ENCODE results near the gene METTL23.
"Not testable (repeated sequence)": the region's sequence is repeated elsewhere in the genome, so short reads cannot be mapped to it uniquely, and the experiment has no call there.

The METTL23 gene

DNA sequence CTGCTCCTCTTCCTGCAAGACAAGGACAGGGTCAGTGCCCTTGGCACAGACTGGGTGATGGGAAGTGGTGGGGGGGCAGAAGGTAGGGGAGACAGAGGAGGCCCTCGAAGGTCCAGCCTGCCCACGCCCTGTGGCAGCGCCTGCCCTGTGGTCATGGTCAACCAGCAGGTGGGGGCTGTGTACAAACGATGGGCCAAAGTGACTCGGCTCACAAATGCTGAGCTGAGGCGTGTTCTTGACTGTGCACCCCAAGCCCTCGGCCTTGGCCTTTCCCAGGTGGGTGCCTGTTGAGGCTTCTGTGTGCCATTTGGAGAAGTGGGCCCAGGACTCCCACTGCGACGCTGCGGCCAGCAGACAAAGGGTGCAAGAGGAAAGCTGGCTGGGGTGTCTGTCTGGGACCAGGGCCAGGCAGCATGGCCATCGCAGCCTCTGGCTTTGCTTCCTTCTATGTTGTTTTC is 38.4 kb upstream of the METTL23 start:
- Mint-ChIP-seq H3K27me3 (no peaks in the 10 kb centered on the region), H3K4me3 (no peak overlapping the region), H3K4me1 (no peaks in the 10 kb centered on the region), H3K27ac (peak overlapping the region in 1 of 2 donors; percentile 20), H3K9me3 (no peaks in the 10 kb centered on the region)
- DNase-seq = no peak
- no peak for ATAC-seq

DNA sequence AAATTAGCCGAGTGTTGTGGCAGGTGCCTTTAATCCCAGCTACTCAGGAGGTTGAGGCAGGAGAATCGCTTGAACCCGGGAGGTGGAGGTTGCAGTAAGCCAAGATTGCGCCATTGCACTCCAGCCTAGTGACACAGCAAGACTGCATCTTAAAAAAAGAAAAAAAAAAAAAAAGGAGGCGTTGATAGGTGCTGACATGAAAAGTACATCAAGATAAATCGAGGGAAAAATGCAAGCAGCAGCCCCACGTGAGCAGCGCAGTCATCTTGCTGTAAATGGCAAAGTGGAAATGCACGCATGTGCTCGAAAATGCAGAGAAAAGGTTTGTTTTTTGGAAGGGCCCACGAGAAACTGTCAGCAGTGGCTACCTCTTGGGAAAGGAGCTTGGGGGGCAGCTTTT is 36.8 kb upstream of the METTL23 start:
- no peaks in the 10 kb centered on the region for H3K27me3 Mint-ChIP-seq

DNA sequence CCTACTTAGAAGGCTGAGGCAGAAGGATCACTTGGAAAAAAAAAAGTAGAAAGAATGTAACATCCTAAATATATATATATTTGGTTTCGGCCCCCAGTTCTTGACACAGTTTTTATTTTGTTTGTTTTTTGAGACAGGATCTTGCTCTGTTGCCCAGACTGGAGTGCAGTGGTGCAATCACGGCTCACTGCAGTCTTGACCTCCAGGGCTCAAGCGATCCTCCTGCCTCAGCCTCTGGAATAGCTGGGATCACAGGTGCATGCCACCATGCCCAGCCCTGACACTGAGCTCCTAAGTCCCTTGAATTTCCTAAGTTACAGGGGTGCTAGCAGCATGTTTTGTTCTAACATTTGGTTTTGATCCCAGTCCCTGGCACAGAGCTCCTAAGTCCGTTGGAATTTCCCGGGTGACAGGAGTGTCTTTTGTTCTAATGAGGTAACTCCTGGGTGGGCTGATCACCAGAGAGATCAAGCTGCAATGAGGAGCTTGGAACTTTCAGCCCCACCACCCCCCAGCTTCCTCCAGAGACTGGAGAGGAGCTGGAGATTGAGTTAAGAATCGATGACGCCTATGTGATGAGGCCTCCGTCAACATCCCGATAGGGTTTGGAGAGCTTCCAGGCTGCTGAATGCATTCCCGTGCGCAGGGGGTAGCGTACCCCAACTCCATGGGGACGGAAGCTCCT is 35.9 kb upstream of the METTL23 start:
- Mint-ChIP-seq H3K27ac (no peak overlapping the region), H3K27me3 (no peaks in the 10 kb centered on the region), H3K9me3 (no peaks in the 10 kb centered on the region), H3K4me1 (peaks cover 7% of the 10 kb centered on the region), H3K4me3 (no peak overlapping the region)
- DNase-seq (no peak), ATAC-seq (no peak)

More for the DNA sequence above, 36.8 kb upstream of the METTL23 start:
- no peak overlapping the region for H3K27ac Mint-ChIP-seq
- H3K4me3 Mint-ChIP-seq = no peak overlapping the region
- H3K9me3 Mint-ChIP-seq = no peaks in the 10 kb centered on the region
- no peak for DNase-seq
- ATAC-seq = no peak
- no peaks in the 10 kb centered on the region for H3K4me1 Mint-ChIP-seq

DNA sequence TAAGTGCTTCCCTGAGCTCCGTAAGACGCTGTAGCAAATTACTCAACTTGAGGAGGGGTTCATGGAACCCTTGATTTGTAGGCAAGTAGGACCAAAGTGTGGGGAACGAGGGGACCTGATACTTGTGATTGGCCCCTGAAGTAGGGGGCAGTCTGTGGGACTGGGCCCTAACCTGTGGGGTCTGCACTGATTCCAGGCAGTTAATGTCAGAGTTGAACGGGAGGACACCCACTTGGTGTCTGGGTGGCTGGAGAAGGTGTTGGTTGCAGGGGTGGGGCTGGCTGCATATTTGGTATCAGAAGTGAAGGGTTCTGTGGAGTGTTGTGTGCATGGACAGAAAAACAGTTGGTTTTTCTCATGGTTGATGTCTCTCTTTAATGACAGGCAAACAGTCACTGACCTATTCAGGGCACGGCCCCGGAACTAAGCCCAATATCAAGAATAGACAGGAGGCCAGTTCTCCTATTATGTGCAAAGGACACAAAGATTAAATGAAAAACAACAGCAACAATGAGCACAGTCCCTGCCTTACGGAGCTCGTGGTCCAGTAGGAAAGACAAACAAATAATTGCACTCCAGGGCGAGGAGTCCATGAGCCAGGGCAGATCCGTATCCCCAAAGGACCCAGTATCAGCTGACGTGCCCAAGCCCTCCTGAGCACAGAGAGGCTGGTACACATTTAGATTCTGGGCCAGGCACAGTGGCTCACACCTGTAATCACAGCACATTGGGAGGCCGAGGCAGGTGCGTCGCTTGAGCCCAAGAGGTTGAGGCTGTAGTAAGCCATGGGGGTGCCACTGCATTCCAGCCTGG is 35.1 kb upstream of the METTL23 start:
- Mint-ChIP-seq H3K4me3 (no peak overlapping the region), H3K4me1 (peaks cover 15% of the 10 kb centered on the region)

DNA sequence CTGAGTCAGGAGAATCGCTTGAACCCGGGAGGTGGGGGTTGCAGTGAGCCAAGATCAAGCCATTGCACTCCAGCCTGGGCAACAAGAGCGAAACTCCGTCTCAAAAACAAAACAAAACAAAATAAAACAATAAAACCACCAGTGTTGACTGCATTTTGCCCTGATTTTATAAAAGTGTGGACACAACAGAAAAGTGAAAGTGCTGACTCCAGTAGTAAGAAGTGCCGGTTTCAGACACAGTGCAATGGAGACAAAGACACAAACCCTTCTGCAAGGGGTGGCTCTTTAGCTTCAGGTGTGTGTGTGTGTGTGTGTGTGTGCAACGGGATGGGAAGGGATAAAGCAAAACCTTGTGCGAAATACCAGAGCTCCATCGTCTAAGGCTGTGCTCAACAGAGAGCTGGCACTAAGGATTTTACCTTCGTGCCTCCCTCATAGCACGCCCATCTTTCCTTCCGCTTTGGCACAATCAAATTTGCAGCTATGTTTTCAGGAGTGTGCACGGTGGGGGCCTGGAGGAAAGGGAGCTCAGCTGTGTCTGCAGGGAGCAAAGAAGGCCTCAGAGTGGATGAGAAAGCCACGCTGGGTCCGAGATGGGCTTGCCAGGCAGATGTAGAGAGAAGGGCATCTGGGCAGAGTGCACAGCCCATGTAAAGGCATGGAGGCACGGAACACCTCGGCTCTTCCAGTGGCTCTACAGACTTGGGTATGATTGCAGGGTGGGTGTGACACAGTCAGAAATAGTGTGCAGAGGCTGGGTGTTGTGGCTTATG is 31.4 kb upstream of the METTL23 start:
- H3K4me3 Mint-ChIP-seq = no peak overlapping the region
- ATAC-seq = no peak
- no peak for DNase-seq

More for the DNA sequence above, 35.1 kb upstream of the METTL23 start:
- ATAC-seq = no peak
- Mint-ChIP-seq H3K27ac (no peak overlapping the region), H3K9me3 (no peaks in the 10 kb centered on the region), H3K27me3 (no peaks in the 10 kb centered on the region)
- no peak for DNase-seq

DNA sequence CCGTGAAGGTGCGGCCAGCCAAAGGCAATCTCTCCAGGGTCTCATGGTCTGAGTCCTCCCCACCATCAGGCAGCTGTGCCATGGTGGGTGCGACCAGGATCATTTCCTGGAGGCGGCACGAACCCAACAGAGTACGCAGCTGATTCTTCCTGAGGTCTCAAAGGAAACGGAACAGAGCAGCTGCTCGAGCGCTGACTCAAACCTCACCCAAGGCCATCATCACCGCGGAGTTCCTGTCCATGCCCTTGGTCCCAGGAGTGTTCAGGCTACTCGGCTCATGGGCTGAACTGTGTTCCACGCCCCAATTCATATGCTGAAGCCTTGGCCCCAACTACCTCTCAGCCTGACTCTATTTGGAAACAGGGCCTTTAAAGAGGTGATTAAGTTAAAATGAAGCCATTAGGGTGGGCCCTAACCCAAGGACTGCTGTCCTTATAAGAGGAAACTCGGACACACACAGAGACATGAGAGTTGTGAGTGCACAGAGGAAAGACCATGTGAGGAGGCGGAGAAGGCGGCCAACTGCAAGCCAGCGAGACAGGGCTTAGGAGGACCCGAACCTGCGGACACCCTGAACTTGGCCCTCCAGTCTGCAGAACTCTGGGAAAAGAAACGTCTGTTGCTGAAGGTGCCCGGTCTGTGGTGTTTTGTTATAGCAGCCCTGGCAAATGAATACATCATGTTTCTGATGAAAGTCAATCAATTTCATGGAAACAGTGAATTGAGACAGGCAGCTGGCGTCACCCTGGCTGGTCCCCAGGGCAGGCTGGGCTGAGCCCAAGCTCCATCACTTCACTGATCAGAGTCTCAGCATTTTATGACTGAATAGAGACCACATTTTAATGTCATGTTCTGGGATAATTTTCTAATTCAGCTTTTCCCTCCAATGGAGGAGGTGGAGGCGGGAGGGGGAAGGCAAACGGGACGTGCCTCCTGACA is 29.6 kb upstream of the METTL23 start:
- Mint-ChIP-seq H3K9me3 (no peaks in the 10 kb centered on the region), H3K4me3 (no peak overlapping the region), H3K27me3 (no peaks in the 10 kb centered on the region), H3K27ac (peak overlapping the region in 1 of 2 donors; percentile 34), H3K4me1 (peaks cover 24% of the 10 kb centered on the region)
- DNase-seq = no peak
- no peak for ATAC-seq

More for the DNA sequence above, 31.4 kb upstream of the METTL23 start:
- Mint-ChIP-seq H3K4me1 (peaks cover 24% of the 10 kb centered on the region), H3K27ac (no peak overlapping the region), H3K9me3 (no peaks in the 10 kb centered on the region), H3K27me3 (no peaks in the 10 kb centered on the region)

DNA sequence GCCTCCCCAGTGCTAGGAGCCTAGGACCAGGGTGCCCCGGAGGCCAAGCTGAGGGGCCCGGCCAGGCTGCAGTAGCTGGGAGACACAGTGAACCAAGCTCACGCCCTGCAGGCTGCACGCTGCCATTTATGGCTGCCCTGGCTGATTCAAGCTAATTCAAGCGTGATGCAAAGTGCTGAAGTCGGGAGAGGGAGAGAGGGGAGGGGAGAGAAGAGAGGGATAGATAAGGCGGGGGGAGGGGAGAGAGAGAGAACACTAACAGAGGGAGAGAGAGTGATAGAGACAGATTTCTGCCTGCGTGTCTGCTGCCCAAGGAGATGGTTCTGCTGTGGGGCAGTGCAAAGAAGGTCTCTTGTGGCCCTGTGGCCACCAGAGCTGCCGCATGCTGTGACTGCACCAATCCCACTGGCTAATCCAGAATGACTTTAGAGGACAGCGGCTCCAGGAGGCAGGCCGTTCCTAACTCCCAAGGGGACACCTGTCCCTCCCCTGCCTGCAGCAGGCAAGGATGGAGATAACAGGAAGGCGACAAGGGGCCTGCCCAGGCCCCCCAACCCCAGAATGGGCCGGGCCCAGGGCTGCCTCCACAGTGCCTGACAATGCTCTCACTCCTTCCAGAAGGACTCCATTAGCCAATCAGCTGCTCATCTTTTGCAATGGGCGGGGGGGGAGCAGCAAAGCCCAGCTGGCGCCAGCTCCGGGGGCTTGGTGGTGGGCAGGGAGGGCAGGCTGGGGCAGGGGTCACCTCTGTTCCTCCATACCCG is 28.8 kb upstream of the METTL23 start:
- H3K9me3 Mint-ChIP-seq = no peaks in the 10 kb centered on the region

DNA sequence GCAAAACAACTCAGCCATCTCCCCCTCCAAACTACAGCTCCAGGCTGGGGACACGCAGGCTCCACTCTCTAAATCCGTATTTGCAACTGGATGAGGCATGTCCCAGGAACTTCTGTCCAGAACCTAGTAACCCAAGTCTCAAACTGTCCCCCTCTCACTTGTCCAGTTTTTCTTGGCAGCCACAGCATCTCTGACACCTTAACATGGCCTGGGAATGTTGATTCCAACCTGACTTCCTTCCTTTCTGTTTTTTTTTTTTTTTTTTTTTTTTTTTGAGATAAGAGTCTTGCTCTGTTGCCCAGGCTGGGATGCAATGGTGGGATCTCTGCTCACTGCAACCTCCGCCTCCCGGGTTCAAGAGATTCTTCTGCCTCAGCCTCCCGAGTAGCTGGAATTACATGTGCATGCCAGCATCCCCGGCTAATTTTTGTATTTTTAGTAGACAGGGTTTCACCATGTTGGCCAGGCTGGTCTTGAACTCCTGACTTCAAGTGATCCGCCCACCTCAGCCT is 28.1 kb upstream of the METTL23 start:
- not testable (repeated sequence) for ATAC-seq, H3K4me3 Mint-ChIP-seq, H3K9me3 Mint-ChIP-seq, H3K27me3 Mint-ChIP-seq, DNase-seq, H3K27ac Mint-ChIP-seq
- peaks cover 24% of the 10 kb centered on the region for H3K4me1 Mint-ChIP-seq

More for the DNA sequence above, 28.8 kb upstream of the METTL23 start:
- no peak for ATAC-seq
- H3K4me1 Mint-ChIP-seq = peaks cover 24% of the 10 kb centered on the region
- H3K27ac Mint-ChIP-seq = no peak overlapping the region
- H3K4me3 Mint-ChIP-seq = no peak overlapping the region
- DNase-seq = no peak
- no peaks in the 10 kb centered on the region for H3K27me3 Mint-ChIP-seq

DNA sequence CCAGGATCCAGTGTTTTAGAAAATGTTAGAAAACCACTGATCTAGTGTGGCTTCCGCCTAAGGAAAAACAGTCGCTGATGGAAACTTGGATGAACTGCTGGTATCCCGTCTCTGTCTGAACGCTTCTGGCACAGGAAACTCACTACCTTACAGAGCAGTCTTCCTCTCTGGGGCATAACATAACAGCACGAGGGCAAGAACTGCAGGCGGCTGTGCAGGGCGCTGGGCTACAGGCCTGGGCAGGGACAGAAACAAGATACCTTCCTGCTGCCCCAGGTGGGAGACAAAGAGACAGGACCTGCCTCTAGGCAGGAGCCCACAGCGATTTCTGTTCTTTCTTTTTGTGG is 26.4 kb upstream of the METTL23 start:
- peak; percentile 12 for ATAC-seq
- Mint-ChIP-seq H3K4me1 (peaks cover 22% of the 10 kb centered on the region), H3K4me3 (no peak overlapping the region), H3K27ac (no peak overlapping the region), H3K9me3 (no peaks in the 10 kb centered on the region), H3K27me3 (no peaks in the 10 kb centered on the region)
- no peak for DNase-seq

DNA sequence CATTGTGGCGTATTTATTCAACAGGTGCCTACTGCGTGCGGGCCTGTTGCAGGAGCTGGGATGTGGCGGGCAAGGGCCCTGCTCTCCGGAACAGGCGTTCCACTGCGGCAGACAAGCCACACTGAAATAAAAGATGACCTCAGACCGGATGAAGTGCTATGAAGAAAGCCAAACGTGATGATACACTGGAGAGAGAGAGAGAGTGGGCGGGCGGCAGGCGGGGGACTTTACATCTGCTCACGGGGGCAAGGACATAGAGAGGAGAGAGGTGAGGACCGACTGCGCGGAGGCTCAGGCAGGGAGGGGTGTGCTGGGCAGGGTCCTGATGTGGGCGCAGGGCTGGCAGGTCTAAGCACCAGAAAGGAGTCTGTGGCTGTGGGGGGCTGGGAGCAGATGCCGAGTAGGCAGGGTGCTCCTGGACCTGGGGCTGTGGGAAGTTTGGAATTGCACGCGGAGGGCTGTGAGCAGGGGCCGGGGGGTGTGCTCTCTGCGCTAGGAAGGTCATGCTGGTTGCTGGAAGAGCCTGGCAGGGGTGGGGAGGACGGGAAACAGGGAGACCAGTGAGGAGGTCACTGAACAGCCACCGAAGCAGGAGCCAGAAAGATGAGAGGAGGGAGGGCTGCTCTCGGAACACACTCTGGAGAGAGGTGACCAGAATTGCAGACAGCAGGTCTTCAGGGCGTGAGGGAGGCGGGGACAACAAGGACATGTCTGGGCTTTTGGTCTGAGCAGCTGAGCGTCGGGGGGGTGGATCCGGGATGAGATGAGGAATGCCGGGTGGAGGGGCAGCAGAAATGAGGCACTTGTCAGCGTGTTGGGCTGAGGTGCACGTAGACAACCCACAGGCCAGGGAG is 25.8 kb upstream of the METTL23 start:
- Mint-ChIP-seq H3K4me3 (peak overlapping the region in 1 of 2 donors; percentile 34), H3K9me3 (no peaks in the 10 kb centered on the region), H3K27ac (peak overlapping the region in 1 of 2 donors; percentile 55), H3K4me1 (peaks cover 16% of the 10 kb centered on the region), H3K27me3 (no peaks in the 10 kb centered on the region)
- peak; percentile 46 for ATAC-seq
- no peak for DNase-seq

DNA sequence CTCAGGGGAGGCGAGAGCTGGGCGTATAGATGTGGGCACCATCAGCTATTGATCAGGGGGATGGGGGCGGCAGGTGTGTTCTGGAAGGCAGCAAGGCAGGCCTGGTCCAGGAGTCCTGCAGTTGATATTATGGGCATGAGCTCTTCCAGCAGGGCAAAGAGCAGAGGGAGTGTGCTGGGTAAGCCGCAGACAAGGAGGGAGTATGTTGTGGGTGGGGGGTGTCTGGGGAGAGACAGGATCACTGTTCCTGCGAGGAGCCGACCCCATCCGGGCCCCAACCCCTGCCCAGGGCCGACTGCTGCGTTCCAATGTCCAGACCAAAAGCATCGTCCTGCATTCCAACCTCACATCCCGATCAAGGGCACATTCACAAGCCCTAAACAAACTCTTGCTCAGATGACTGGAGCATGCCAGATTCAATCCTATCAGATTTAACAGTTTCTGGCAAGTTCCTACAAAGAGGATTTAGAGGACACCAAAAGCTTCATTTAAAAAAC is 25.1 kb upstream of the METTL23 start:
- no peak for ATAC-seq
- H3K27me3 Mint-ChIP-seq = no peaks in the 10 kb centered on the region
- DNase-seq = no peak
- H3K9me3 Mint-ChIP-seq = no peaks in the 10 kb centered on the region
- peaks cover 9% of the 10 kb centered on the region for H3K4me1 Mint-ChIP-seq
- no peak overlapping the region for H3K27ac Mint-ChIP-seq
- no peak overlapping the region for H3K4me3 Mint-ChIP-seq

DNA sequence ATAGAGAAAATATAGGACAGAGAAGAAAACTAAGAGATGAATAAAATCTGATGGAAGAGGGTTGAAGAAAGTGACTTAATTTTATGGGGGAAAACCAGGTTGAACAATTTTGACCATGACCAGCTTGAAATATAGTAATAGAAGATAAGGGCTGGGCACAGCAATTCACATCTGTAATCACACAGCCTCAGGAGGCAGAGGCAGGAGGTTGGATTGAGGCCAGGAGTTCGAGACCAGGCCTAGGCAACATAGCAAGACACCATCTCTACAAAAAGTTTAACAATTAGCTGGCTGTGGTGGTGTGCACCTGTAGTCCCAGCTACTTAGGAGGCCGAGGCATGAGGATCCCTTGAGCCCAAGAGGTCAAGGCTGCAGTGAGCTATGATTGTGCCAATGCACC is 24.6 kb upstream of the METTL23 start:
- H3K27ac Mint-ChIP-seq = no peak overlapping the region
- no peaks in the 10 kb centered on the region for H3K27me3 Mint-ChIP-seq
- no peak for ATAC-seq
- no peak overlapping the region for H3K4me3 Mint-ChIP-seq
- H3K4me1 Mint-ChIP-seq = peaks cover 5% of the 10 kb centered on the region
- DNase-seq = no peak
- no peaks in the 10 kb centered on the region for H3K9me3 Mint-ChIP-seq

DNA sequence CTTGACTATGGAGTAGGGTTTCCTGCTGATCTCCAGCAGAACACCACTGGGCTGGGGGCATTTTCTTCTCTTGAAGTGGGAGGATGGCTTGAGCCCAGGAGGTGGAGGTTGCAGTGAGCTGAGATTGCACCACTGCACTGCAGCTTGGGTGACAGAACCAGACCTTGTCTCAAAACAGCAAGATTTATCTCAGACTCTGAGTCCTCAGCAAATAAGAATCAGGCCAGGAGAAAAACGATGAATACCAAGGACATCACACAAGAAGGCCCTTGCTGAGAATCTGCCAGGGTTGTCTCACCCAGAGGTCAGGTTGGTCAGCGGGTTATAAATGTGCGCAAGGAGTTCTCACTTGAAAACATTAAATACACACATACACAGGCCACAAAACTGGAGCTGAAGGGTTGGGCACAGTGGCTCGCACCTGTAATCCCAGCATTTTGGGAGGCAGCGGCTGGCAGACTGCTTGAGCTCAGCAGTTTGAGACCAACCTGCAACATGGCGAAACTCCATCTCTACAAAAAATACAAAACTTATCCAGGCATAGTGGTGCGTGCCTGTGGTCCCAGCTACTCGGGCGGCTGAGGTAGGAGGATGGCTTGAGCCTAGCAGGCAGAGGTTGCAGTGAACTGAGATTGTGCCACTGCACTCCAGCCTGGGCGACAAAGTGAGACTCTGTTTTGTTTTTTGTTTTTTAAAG is 23.6 kb upstream of the METTL23 start:
- no peaks in the 10 kb centered on the region for H3K4me1 Mint-ChIP-seq

More for the DNA sequence above, 23.6 kb upstream of the METTL23 start:
- Mint-ChIP-seq H3K27me3 (no peaks in the 10 kb centered on the region), H3K27ac (no peak overlapping the region), H3K4me3 (no peak overlapping the region), H3K9me3 (no peaks in the 10 kb centered on the region)
- DNase-seq (no peak), ATAC-seq (no peak)
